NB4 (cell line): ENCODE results near the gene CHD9NB.
"Not testable (repeated sequence)": the region's sequence is repeated elsewhere in the genome, so short reads cannot be mapped to it uniquely, and the experiment has no call there.

ENCODE experiments used
- DNase-seq: peaks from one replicate; pipeline ENCODE4 v3.0.0; 2010; ENCODE audit warnings: low read depth
- H3K4me3 ChIP-seq: one replicate; pipeline ENCODE4 v1.5.1; 2011; ENCODE audit warnings: mild to moderate bottlenecking, low read depth, low read length, moderate library complexity
- CTCF ChIP-seq: IDR thresholded peaks from one replicate; pipeline ENCODE4 v1.5.1; 2012; ENCODE audit warnings: low read depth, low read length
- MAX ChIP-seq: IDR thresholded peaks from 2 replicates; pipeline ENCODE4 v1.6.1; 2011; ENCODE audit warnings: low read depth, low read length
- MYC ChIP-seq: IDR thresholded peaks from 2 replicates; pipeline ENCODE4 v1.6.1; 2011; ENCODE audit warnings: low read depth, low read length
- POLR2A ChIP-seq: IDR thresholded peaks from 2 replicates; pipeline ENCODE4 v1.6.1; 2011; ENCODE audit warnings: mild to moderate bottlenecking; ENCODE audit not compliant: insufficient read length; ENCODE audit errors: extremely low read depth

CHD9NB gene

GRCh38 chr16:53081686-53082407 is 29.1 kb upstream of the CHD9NB start:
- H3K4me3 ChIP-seq, result no peak overlapping the region
- TF ChIP-seq CTCF, result no peak
- no peak for TF ChIP-seq MAX
- no peak for TF ChIP-seq MYC
- TF ChIP-seq POLR2A, result no peak
- no peak for DNase-seq

- no peak for DNase-seq
- no peak overlapping the region for H3K4me3 ChIP-seq
- no peak for TF ChIP-seq MYC
- no peak for TF ChIP-seq CTCF
- TF ChIP-seq POLR2A, result no peak
- no peak for TF ChIP-seq MAX
Observed at GRCh38 chr16:53081032-53081424, 28.3 kb upstream of the CHD9NB start.

GRCh38 chr16:53080345-53081031 is 27.8 kb upstream of the CHD9NB start:
- H3K4me3 ChIP-seq, result no peak overlapping the region
- no peak for DNase-seq
- TF ChIP-seq MAX (no peak), MYC (no peak)

GRCh38 chr16:53078765-53079485 is 26.2 kb upstream of the CHD9NB start:
- no peak for DNase-seq
- TF ChIP-seq POLR2A (no peak), CTCF (no peak), MYC (no peak), MAX (no peak)
- H3K4me3 ChIP-seq, result no peak overlapping the region

- DNase-seq, result no peak
- TF ChIP-seq MYC, result no peak
- no peak for TF ChIP-seq POLR2A
- no peak for TF ChIP-seq CTCF
- TF ChIP-seq MAX, result no peak
- no peak overlapping the region for H3K4me3 ChIP-seq
Observed at GRCh38 chr16:53078247-53078646, 25.6 kb upstream of the CHD9NB start.

- not testable (repeated sequence) for DNase-seq
Observed at GRCh38 chr16:53075461-53075860, 22.8 kb upstream of the CHD9NB start.

GRCh38 chr16:53074296-53074695 is 21.6 kb upstream of the CHD9NB start:
- not testable (repeated sequence) for H3K4me3 ChIP-seq, DNase-seq

More at GRCh38 chr16:53075461-53075860, 22.8 kb upstream of the CHD9NB start:
- H3K4me3 ChIP-seq, result not testable (repeated sequence)
